Dendritic cell treated with granulocyte-macrophage colony-stimulating factor and Interleukin-4, amounts not matched to agents 40 ng/mL and 50 ng/mL, for 4 days (primary cell): ENCODE measurements around the gene AP1S3.

ENCODE experiments used
- H3K27ac Mint-ChIP-seq: one replicate; pipeline ENCODE4 v1.8.0; 2022; ENCODE audit warnings: mild to moderate bottlenecking, mixed read lengths
- H3K27me3 Mint-ChIP-seq: one replicate; pipeline ENCODE4 v1.8.0; 2022; ENCODE audit warnings: mild to moderate bottlenecking, mixed read lengths
- H3K36me3 Mint-ChIP-seq: one replicate; pipeline ENCODE4 v1.8.0; 2022; ENCODE audit warnings: low read depth, mixed read lengths
- H3K4me1 Mint-ChIP-seq: one replicate; pipeline ENCODE4 v1.8.0; 2022; ENCODE audit warnings: low read depth, mixed read lengths
- H3K4me3 Mint-ChIP-seq: one replicate; pipeline ENCODE4 v1.8.0; 2022; ENCODE audit warnings: mild to moderate bottlenecking, moderate library complexity, mixed read lengths
- H3K9me3 Mint-ChIP-seq: one replicate; pipeline ENCODE4 v1.8.0; 2022; ENCODE audit warnings: mixed read lengths
- intact Hi-C: fragments of 100-400 bp; cut with micrococcal nuclease; formaldehyde crosslinking; loops from one replicate; pipeline ENCODE4 v1.15.0; 2022

AP1S3 gene

DNA sequence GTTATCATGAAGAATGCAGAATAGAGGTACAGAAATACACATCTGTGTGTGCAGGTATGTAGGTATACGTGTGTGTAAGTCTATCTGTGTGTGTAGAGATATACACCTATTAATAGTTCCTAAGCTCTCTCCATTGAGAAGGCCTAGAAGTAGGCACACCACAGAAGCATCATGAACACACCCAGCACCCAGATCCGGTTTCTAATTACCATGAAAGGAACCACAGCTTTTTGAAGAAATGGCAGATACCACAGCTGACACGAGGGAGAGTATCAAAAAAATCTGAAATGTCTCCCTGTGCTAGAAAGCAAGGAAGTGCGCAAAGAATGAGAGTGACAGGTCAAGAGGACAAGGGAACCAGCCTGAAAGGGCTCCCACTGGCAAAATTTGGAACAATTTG is 27.7 kb upstream of the AP1S3 start:
- no peaks in the 10 kb centered on the region for H3K9me3 Mint-ChIP-seq
- H3K4me3 Mint-ChIP-seq: no peak overlapping the region
- peak overlapping the region; percentile 16 for H3K27ac Mint-ChIP-seq
- intact Hi-C loops: no loop called here
- no peaks in the 10 kb centered on the region for H3K27me3 Mint-ChIP-seq
- peaks cover 30% of the 10 kb centered on the region for H3K4me1 Mint-ChIP-seq
- H3K36me3 Mint-ChIP-seq: peaks cover 56% of the 10 kb centered on the region

DNA sequence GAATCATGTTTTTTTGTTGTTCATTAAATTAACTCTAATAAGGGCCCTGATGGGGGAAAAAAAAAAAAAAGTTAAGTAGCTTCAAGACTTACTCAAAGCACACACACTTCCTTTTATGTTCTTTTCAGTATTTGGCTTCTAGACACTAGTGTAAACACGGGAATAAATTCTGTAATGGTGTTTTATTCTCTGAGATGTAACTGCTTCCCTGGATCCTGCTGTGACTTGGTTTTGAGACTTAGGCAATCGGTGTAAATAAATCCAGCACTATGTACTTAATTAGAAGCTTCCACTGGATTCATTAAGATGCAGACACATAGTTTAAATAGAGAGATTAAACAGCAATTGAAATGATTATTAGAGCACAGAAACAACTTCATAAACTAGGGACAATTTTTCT is 26.1 kb upstream of the AP1S3 start:
- intact Hi-C loops: no loop called here
- peaks cover 30% of the 10 kb centered on the region for H3K4me1 Mint-ChIP-seq
- no peak overlapping the region for H3K27ac Mint-ChIP-seq
- H3K9me3 Mint-ChIP-seq: no peaks in the 10 kb centered on the region
- H3K36me3 Mint-ChIP-seq: peaks cover 40% of the 10 kb centered on the region
- no peak overlapping the region for H3K4me3 Mint-ChIP-seq
- H3K27me3 Mint-ChIP-seq: no peaks in the 10 kb centered on the region

DNA sequence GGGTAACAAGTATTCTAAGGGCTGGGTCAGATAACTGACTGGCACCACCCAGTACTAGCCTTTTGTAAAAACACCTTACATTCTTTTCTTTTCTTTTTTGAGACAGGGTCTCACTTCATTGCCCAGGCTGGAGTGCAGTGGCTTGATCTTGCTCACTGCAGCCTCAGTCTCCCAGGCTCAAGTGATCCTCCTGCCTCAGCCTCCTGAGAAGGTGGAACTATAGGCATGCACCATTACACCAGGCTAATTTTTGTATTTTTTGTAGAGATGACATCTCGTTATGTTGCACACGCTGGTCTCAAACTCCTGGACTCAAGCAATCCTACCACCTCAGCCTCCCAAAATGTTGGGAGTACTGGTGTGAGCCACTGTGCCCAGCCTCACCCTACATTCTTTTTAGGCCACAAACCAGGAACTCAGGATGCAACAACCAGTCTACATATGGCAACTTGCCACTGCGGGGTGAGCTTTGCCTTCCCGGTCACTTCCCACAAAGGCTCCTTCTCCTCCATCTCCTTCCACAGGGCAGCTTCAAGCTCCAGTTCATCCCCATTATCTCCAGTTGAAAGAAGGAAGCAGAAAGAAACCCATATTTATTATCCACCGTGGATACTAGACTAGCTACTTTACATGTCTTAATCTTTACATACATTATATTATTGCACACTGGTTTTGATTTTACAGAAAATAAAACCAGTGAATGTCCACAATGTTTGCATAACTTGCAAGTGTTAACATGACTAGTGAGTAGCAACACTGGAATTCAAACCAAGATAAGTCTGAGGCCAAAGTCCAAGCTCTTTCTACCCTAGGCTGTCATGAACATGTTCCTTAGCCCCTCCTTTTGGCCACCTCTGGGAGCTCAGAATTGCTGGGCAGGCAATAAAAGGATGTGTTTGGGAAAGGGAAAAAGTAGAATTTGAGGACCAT is 23.7 kb upstream of the AP1S3 start:
- H3K36me3 Mint-ChIP-seq: peaks cover 34% of the 10 kb centered on the region
- H3K9me3 Mint-ChIP-seq: no peaks in the 10 kb centered on the region
- intact Hi-C loops: no loop called here
- peaks cover 21% of the 10 kb centered on the region for H3K4me1 Mint-ChIP-seq
- H3K27me3 Mint-ChIP-seq: no peaks in the 10 kb centered on the region
- no peak overlapping the region for H3K4me3 Mint-ChIP-seq
- no peak overlapping the region for H3K27ac Mint-ChIP-seq

DNA sequence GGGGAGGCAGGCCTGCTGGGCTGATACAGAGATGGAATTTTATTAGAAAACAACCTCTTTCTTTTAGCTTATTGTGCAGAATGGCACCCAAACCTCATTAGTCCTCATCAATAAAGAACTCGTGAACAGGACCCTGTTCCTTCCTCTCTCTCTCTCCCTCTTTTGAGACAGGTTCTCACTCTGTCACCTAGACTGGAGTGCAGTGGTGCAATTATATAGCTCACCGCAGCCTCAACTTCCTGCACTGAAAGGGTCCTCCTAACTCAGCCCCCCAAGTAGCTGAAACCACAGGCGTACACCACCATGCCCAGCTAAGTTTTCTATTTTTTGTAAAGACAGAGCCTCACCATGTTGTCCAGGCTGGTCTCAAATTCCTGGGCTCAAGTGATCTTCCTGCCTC is 21.7 kb upstream of the AP1S3 start:
- Mint-ChIP-seq H3K4me1 (peaks cover 5% of the 10 kb centered on the region), H3K4me3 (no peak overlapping the region), H3K27ac (no peak overlapping the region), H3K27me3 (no peaks in the 10 kb centered on the region), H3K9me3 (no peaks in the 10 kb centered on the region), H3K36me3 (peaks cover 37% of the 10 kb centered on the region)
- intact Hi-C loops: no loop called here

DNA sequence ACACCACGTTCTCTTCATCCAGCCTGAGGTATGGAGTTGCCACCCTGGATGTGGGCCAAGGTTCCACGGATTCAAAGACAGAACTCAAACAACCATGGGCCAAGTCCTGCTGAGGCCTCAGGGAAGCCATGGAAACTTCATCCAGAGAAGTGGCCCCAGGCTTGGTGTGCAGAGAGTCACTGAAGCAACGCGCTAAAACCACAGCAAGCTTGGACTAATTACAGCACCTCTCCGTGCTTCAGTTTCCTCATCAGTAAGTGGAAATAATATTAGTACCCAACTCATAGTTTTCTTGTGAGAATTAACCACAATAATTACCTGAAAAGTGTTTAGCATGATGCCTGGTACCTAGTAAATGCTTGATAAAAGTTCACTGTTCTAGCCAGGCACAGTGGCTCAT is 19.2 kb upstream of the AP1S3 start:
- Mint-ChIP-seq H3K36me3 (peaks cover 55% of the 10 kb centered on the region), H3K4me3 (no peak overlapping the region), H3K9me3 (no peaks in the 10 kb centered on the region), H3K4me1 (peaks cover 5% of the 10 kb centered on the region), H3K27ac (no peak overlapping the region), H3K27me3 (no peaks in the 10 kb centered on the region)
- intact Hi-C loops: no loop called here

DNA sequence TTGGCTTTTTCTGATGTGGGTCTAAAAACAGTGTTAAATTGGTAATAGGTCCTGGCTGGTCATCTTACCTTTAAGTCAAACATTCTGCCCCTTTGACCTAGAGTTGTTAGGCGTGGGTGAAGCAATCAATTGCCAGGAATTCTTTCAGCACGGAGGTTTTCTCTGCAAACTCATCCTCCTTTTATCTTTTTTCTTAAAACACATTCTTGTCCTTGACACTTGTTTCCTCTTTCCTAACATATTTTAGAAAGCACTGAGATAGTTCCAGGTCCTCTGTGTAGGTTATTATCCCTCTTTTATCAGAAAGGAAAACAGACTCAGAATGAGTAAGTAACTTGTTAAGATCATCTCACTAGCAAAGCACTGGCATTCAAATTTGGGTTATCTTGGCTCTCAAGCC is 18.6 kb upstream of the AP1S3 start:
- H3K9me3 Mint-ChIP-seq: no peaks in the 10 kb centered on the region
- no peaks in the 10 kb centered on the region for H3K27me3 Mint-ChIP-seq
- peaks cover 57% of the 10 kb centered on the region for H3K36me3 Mint-ChIP-seq
- peaks cover 5% of the 10 kb centered on the region for H3K4me1 Mint-ChIP-seq
- no peak overlapping the region for H3K27ac Mint-ChIP-seq
- no peak overlapping the region for H3K4me3 Mint-ChIP-seq
- intact Hi-C loops: no loop called here

DNA sequence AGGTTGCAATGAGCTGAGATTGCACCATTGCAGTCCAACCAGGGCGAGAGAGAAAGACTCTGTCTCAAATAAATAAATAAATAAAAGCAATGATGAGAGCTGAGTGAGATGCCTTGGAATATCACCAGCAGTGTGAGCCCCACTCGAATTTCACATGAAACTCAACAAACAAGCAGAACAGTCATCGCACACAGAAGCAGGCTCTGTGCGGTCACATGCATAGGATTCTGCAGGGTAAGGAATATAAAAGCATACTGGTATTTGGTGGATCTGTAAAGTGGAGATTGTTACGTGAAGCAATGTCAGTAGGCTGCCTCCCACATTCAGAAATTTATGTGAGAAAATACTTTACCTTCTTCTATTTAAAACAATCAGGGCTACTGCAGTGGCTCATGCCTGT is 18.0 kb upstream of the AP1S3 start:
- intact Hi-C loops: no loop called here
- H3K36me3 Mint-ChIP-seq: peaks cover 57% of the 10 kb centered on the region
- H3K4me1 Mint-ChIP-seq: peaks cover 5% of the 10 kb centered on the region
- no peak overlapping the region for H3K4me3 Mint-ChIP-seq
- H3K9me3 Mint-ChIP-seq: peaks cover 2% of the 10 kb centered on the region
- no peaks in the 10 kb centered on the region for H3K27me3 Mint-ChIP-seq
- H3K27ac Mint-ChIP-seq: no peak overlapping the region

DNA sequence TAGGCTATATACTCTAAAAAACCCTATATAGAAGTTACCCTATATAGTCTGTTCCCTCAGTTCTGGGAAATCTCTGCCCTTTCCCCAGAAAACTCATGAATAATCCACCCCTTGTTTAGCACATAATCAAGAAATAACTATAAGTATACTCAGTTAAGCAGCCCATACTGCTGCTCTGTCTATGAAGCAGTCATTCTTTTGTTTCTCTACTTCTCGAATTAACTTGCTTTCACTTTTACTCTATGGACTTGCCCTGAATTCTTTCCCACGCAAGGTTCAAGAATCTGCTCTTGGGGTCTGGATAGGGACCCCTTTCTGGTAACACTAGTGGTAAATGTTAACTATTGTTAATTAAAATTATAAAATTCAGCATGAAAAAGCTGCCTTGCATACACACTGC is 17.4 kb upstream of the AP1S3 start:
- Mint-ChIP-seq H3K4me1 (peaks cover 5% of the 10 kb centered on the region), H3K9me3 (peaks cover 9% of the 10 kb centered on the region), H3K27ac (no peak overlapping the region), H3K36me3 (peaks cover 62% of the 10 kb centered on the region), H3K4me3 (no peak overlapping the region), H3K27me3 (no peaks in the 10 kb centered on the region)
- intact Hi-C loops: no loop called here

DNA sequence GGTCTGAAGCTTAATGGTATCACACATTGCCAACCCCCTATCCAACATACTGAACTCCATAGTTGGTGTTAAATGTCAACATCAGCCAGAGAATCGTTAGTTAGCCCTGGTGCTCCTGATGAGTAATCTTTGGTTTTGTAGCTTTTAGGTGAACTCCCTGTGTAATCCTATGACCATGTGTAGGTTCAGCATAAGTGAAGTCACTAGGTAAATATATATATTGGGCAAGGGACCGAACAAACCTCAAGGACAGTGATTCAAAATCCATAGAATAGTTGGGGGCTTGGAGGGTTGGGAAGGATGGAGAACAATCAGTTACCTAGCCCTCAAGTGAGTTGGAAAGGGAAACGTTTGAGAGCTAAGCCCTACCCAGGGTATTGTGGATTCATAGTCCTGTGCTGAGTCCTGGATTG is 16.0 kb upstream of the AP1S3 start:
- no peaks in the 10 kb centered on the region for H3K27me3 Mint-ChIP-seq
- peaks cover 19% of the 10 kb centered on the region for H3K9me3 Mint-ChIP-seq
- H3K4me3 Mint-ChIP-seq: no peak overlapping the region
- intact Hi-C loops: no loop called here
- H3K36me3 Mint-ChIP-seq: peaks cover 75% of the 10 kb centered on the region
- peaks cover 5% of the 10 kb centered on the region for H3K4me1 Mint-ChIP-seq
- no peak overlapping the region for H3K27ac Mint-ChIP-seq

DNA sequence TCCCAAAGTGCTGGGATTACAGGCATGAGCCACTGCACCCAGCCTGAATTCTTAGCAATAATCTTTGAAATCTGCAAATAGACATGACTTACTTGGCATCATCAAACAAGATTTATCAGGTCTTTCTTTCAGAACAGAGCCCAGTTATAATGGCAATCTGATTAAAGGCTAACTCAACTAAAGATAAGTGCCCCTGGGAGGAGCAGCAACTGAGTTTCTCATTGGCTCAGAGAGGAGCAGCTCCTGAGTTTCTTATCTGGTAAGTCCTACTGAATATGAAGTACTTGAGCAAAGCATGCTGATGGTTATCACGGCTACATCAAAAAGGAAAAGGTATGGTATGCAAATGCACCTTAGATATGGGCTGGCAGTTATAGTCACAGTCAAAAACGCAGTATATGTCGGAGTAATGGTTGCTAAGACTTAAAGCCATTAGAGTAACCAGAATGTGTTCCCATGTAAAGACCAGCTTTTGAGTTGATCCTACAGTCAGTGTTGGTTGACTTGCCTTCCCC is 15.0 kb upstream of the AP1S3 start:
- H3K4me1 Mint-ChIP-seq: peaks cover 5% of the 10 kb centered on the region
- no peaks in the 10 kb centered on the region for H3K27me3 Mint-ChIP-seq
- intact Hi-C loops: no loop called here
- H3K36me3 Mint-ChIP-seq: peaks cover 86% of the 10 kb centered on the region
- no peak overlapping the region for H3K27ac Mint-ChIP-seq
- peaks cover 19% of the 10 kb centered on the region for H3K9me3 Mint-ChIP-seq
- no peak overlapping the region for H3K4me3 Mint-ChIP-seq

DNA sequence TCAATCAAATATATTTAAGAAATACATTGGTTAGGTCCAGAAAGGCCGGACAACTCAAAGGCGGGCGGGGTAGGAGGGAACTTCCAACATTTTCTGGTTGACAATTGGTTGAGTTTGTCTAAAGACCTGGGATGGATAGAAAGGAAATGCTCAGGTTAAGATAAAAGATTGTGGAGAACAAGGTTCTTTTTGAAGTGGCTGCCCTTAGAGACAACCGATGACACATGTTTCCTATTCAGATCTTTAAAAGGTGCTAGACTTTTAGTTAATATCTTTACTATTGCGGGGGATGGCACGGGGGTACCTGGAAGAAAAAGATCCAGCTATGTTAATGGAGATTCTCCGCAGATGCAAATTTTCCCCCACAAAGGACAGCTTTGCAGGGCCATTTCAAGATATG is 10.0 kb upstream of the AP1S3 start:
- Mint-ChIP-seq H3K9me3 (peaks cover 19% of the 10 kb centered on the region), H3K27ac (no peak overlapping the region), H3K4me1 (no peaks in the 10 kb centered on the region), H3K27me3 (no peaks in the 10 kb centered on the region), H3K36me3 (peaks cover 72% of the 10 kb centered on the region), H3K4me3 (no peak overlapping the region)
- intact Hi-C loops: no loop called here

DNA sequence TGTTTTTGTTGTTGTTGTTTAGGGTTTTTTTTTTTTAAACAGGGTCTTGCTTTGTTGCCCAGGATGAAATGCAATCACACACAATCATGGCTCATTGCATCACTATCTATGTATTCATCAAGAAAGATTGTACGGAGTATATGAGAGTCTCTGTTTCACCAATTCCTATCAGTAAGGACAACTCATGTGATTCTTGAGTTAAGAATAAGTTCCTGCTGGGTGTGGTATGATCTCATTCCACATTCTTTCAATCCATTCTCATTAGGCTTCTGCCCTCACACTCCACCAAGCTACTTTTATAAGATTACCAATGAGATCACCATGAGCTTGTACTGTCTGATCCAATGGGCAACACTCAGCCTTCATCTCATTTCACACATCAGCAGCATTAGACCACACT is 9.1 kb upstream of the AP1S3 start:
- H3K4me1 Mint-ChIP-seq: peaks cover 4% of the 10 kb centered on the region

DNA sequence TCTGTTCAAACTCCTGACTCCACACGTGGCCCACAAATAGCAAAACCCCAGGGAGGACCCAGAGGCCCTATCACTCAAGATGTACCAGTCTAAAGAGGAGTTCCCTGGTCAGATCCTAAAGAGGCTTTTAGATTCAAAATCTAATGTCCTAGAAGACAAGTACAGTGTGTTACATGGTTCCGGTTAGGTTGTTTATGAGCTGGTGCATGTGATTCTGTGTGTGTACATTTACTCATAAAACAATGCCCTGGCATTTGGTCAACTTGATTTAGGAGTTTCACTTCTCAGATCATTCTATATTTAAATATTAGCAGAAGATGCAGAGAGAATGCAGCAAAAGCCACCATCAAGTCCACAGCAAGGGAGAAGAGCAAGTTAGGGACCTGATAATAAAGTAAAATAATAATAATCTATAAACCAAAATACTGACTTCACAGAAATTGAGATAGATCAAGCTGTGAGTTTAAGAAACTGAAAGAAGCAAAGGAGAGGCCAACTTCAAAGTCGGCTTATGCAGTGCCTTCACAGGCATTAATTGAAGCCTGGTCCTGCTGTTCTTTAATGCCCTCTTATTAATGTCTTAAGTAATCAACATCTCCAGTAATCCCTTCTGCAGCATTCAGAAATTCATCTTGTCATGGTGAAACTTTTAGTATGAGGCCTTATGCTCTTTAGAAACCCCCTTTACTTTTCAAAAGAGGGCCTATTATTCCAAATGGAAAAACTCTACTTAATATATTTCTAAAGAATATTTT is 4.2 kb upstream of the AP1S3 start:
- H3K27me3 Mint-ChIP-seq: peaks cover 3% of the 10 kb centered on the region
- intact Hi-C loops: no loop called here
- no peaks in the 10 kb centered on the region for H3K9me3 Mint-ChIP-seq
- peak overlapping the region; percentile 46 for H3K27ac Mint-ChIP-seq
- peaks cover 15% of the 10 kb centered on the region for H3K4me1 Mint-ChIP-seq
- no peak overlapping the region for H3K4me3 Mint-ChIP-seq
- peaks cover 16% of the 10 kb centered on the region for H3K36me3 Mint-ChIP-seq

More for the DNA sequence above, 9.1 kb upstream of the AP1S3 start:
- Mint-ChIP-seq H3K27me3 (no peaks in the 10 kb centered on the region), H3K27ac (no peak overlapping the region), H3K9me3 (peaks cover 19% of the 10 kb centered on the region), H3K4me3 (no peak overlapping the region), H3K36me3 (peaks cover 64% of the 10 kb centered on the region)
- intact Hi-C loops: no loop called here
